ENCODE measurements around the gene SCN5A. TPM values are rescaled to one million over a fixed set of nuclear protein-coding genes. Genes with fewer than 3 reads are reported as not detected.
A peak's percentile ranks its signal among the peaks of the same experiment; 100 is the strongest.

SCN5A gene
- total RNA-seq = 0.88 to 1.8 TPM (median 1.4 TPM) in 3 replicates

GRCh38 chr3:38649500-38650247 lies at the start of gene SCN5A:
Gene SCN5A, minus strand, starts transcription at chr3:38649687. Its CDS starts 16,380 bp downstream, at chr3:38633307.
- TF ChIP-seq CTCF (IDR thresholded peaks at IDR 0.05; ENCODE audit: unreplicated experiment) = no peak
- Mint-ChIP-seq H3K4me3 (peak within 1 kb of the TSS; percentile 44), H3K9me3 (no peaks in the 10 kb centered on the region), H3K27me3 (ENCODE audit: low read depth) (peaks cover 4% of the 10 kb centered on the region), H3K4me1 (peaks cover 2% of the 10 kb centered on the region), H3K27ac (no peak within 1 kb of the TSS), H3K36me3 (no peaks in the 10 kb centered on the region)
- peak in 1 of 2 experiments; percentile 55 for DNase-seq (ENCODE audit: low spot score in 2 of 2, unreplicated experiment in 2 of 2)

GRCh38 chr3:38698760-38699159 lies 49.3 kb upstream of the SCN5A start:
- Mint-ChIP-seq H3K9me3 (no peaks in the 10 kb centered on the region), H3K27me3 (ENCODE audit: low read depth) (peaks cover 28% of the 10 kb centered on the region), H3K27ac (no peak overlapping the region), H3K4me3 (no peak overlapping the region), H3K4me1 (no peaks in the 10 kb centered on the region), H3K36me3 (no peaks in the 10 kb centered on the region)
- DNase-seq (ENCODE audit: low spot score in 2 of 2, unreplicated experiment in 2 of 2) = no peak
- no peak for TF ChIP-seq CTCF (IDR thresholded peaks at IDR 0.05; ENCODE audit: unreplicated experiment)

- no peak for TF ChIP-seq CTCF (IDR thresholded peaks at IDR 0.05; ENCODE audit: unreplicated experiment)
- Mint-ChIP-seq H3K27me3 (ENCODE audit: low read depth) (peaks cover 28% of the 10 kb centered on the region), H3K9me3 (no peaks in the 10 kb centered on the region), H3K4me3 (no peak overlapping the region), H3K4me1 (no peaks in the 10 kb centered on the region), H3K36me3 (no peaks in the 10 kb centered on the region), H3K27ac (no peak overlapping the region)
- DNase-seq (ENCODE audit: low spot score in 2 of 2, unreplicated experiment in 2 of 2) = no peak
Observed at GRCh38 chr3:38698061-38698460, 48.6 kb upstream of the SCN5A start.

GRCh38 chr3:38696034-38696433 lies 46.5 kb upstream of the SCN5A start:
- Mint-ChIP-seq H3K9me3 (no peaks in the 10 kb centered on the region), H3K27ac (no peak overlapping the region), H3K4me1 (no peaks in the 10 kb centered on the region), H3K27me3 (ENCODE audit: low read depth) (peaks cover 22% of the 10 kb centered on the region), H3K36me3 (no peaks in the 10 kb centered on the region), H3K4me3 (no peak overlapping the region)
- DNase-seq (ENCODE audit: low spot score in 2 of 2, unreplicated experiment in 2 of 2) = no peak
- TF ChIP-seq CTCF (IDR thresholded peaks at IDR 0.05; ENCODE audit: unreplicated experiment) = no peak

GRCh38 chr3:38690185-38690584 lies 40.7 kb upstream of the SCN5A start:
- no peak overlapping the region for H3K27ac Mint-ChIP-seq

More at GRCh38 chr3:38690185-38690584, 40.7 kb upstream of the SCN5A start:
- Mint-ChIP-seq H3K4me1 (no peaks in the 10 kb centered on the region), H3K27me3 (ENCODE audit: low read depth) (peaks cover 21% of the 10 kb centered on the region), H3K36me3 (no peaks in the 10 kb centered on the region), H3K9me3 (no peaks in the 10 kb centered on the region), H3K4me3 (no peak overlapping the region)
- no peak for DNase-seq (ENCODE audit: low spot score in 2 of 2, unreplicated experiment in 2 of 2)
- no peak for TF ChIP-seq CTCF (IDR thresholded peaks at IDR 0.05; ENCODE audit: unreplicated experiment)

All from mesothelial cell of epicardium (in vitro differentiated cells).